ENCODE data around the gene CNTFR. TPM values are rescaled to one million over a fixed set of nuclear protein-coding genes. Genes with fewer than 3 reads are reported as not detected.

The CNTFR gene
- total RNA-seq, 2 experiments from 2014 or later: not detected

GRCh38 chr9:34564617-34565016 lies 24.9 kb downstream of the CNTFR start:
- Histone ChIP-seq H3K9me2 (ENCODE audit: insufficient read depth, low read length) (no peaks in the 10 kb centered on the region), H3K79me2 (ENCODE audit: insufficient read depth, low read depth, low read length) (no peaks in the 10 kb centered on the region), H3K27ac (ENCODE audit: low read depth, low read length, poor library complexity, severe bottlenecking) (no peak overlapping the region), H3K36me3 (ENCODE audit: insufficient read depth, low read length) (no peaks in the 10 kb centered on the region), H4K20me1 (ENCODE audit: insufficient read depth, low read length) (no peaks in the 10 kb centered on the region), H2AFZ (ENCODE audit: low read length) (no peak overlapping the region), H3K4me2 (ENCODE audit: low read length) (no peak overlapping the region), H3K4me1 (ENCODE audit: insufficient read depth, low read length, poor library complexity, severe bottlenecking) (no peaks in the 10 kb centered on the region), H3K9me3 (ENCODE audit: low read length) (peaks cover 9% of the 10 kb centered on the region; the same call in 1 of the 2 replicates), H3K4me3 (ENCODE audit: low read depth, low read length, poor library complexity, severe bottlenecking) (no peak overlapping the region)
- DNase-seq (ENCODE audit: low spot score): no peak
- intact Hi-C loops (cut with micrococcal nuclease; ENCODE audit: unreplicated experiment): no loop called here
- no peak for TF ChIP-seq CTCF (conservative IDR thresholded peaks at IDR 0.05; ENCODE audit: low read length)
- TF ChIP-seq EZH2phosphoT487 (IDR thresholded peaks at IDR 0.05; ENCODE audit: borderline replicate concordance, low read depth, low read length): no peak
- no TSS peak for BruUV-seq (replicated peaks)
- ChIA-PET CTCF (ENCODE audit: unreplicated experiment) (no interaction called here), POLR2A (no interaction called here)

GRCh38 chr9:34563262-34563661 lies 26.3 kb downstream of the CNTFR start:
- ChIA-PET POLR2A (no interaction called here), CTCF (ENCODE audit: unreplicated experiment) (no interaction called here)
- no peak overlapping the region for H3K27ac ChIP-seq (ENCODE audit: low read depth, low read length, poor library complexity, severe bottlenecking)
- no peak overlapping the region for H3K4me3 ChIP-seq (ENCODE audit: low read depth, low read length, poor library complexity, severe bottlenecking)
- H4K20me1 ChIP-seq (ENCODE audit: insufficient read depth, low read length): no peaks in the 10 kb centered on the region
- H3K79me2 ChIP-seq (ENCODE audit: insufficient read depth, low read depth, low read length): no peaks in the 10 kb centered on the region
- no peaks in the 10 kb centered on the region for H3K4me1 ChIP-seq (ENCODE audit: insufficient read depth, low read length, poor library complexity, severe bottlenecking)
- no peaks in the 10 kb centered on the region for H3K9me2 ChIP-seq (ENCODE audit: insufficient read depth, low read length)
- peaks cover 9% of the 10 kb centered on the region; the same call in 1 of the 2 replicates for H3K9me3 ChIP-seq (ENCODE audit: low read length)
- H3K36me3 ChIP-seq (ENCODE audit: insufficient read depth, low read length): no peaks in the 10 kb centered on the region
- intact Hi-C loops (cut with micrococcal nuclease; ENCODE audit: unreplicated experiment): no loop called here
- H3K4me2 ChIP-seq (ENCODE audit: low read length): no peak overlapping the region
- BruUV-seq (replicated peaks): no TSS peak
- no peak overlapping the region for H2AFZ ChIP-seq (ENCODE audit: low read length)
- DNase-seq (ENCODE audit: low spot score): no peak
- TF ChIP-seq EZH2phosphoT487 (IDR thresholded peaks at IDR 0.05; ENCODE audit: borderline replicate concordance, low read depth, low read length) (no peak), CTCF (conservative IDR thresholded peaks at IDR 0.05; ENCODE audit: low read length) (no peak)

- Histone ChIP-seq H3K36me3 (ENCODE audit: insufficient read depth, low read length) (no peaks in the 10 kb centered on the region), H3K4me1 (ENCODE audit: insufficient read depth, low read length, poor library complexity, severe bottlenecking) (no peaks in the 10 kb centered on the region), H3K4me3 (ENCODE audit: low read depth, low read length, poor library complexity, severe bottlenecking) (no peak overlapping the region), H2AFZ (ENCODE audit: low read length) (no peak overlapping the region), H4K20me1 (ENCODE audit: insufficient read depth, low read length) (no peaks in the 10 kb centered on the region), H3K79me2 (ENCODE audit: insufficient read depth, low read depth, low read length) (no peaks in the 10 kb centered on the region), H3K4me2 (ENCODE audit: low read length) (no peak overlapping the region), H3K9me2 (ENCODE audit: insufficient read depth, low read length) (no peaks in the 10 kb centered on the region), H3K9me3 (ENCODE audit: low read length) (peaks cover 9% of the 10 kb centered on the region; the same call in 1 of the 2 replicates), H3K27ac (ENCODE audit: low read depth, low read length, poor library complexity, severe bottlenecking) (no peak overlapping the region)
- intact Hi-C loops (cut with micrococcal nuclease; ENCODE audit: unreplicated experiment): no loop called here
- ChIA-PET CTCF (ENCODE audit: unreplicated experiment) (no interaction called here), POLR2A (interaction anchor here (0.6 kb wide), 1 partner anchor 1079 kb away, joined by 6 read pairs; no protein-coding TSS in a partner anchor)
- DNase-seq (ENCODE audit: low spot score): peak; percentile 18
- no TSS peak for BruUV-seq (replicated peaks)
- no peak for TF ChIP-seq EZH2phosphoT487 (IDR thresholded peaks at IDR 0.05; ENCODE audit: borderline replicate concordance, low read depth, low read length)
- TF ChIP-seq CTCF (conservative IDR thresholded peaks at IDR 0.05; ENCODE audit: low read length): peak; percentile 84
These were observed 27.3 kb downstream of the CNTFR start for GRCh38 chr9:34562135-34562745.

All from OCI-LY7 (cell line).